MM.1S (cell line): ENCODE data around the gene FAM193B.

Experiments used
- DNase-seq: peaks from one replicate; pipeline ENCODE4 v3.0.0-alpha.2; 2015
- H2AFZ ChIP-seq: fragments of 300-600 bp; sonication (generic); 2 replicates; pipeline ENCODE4 v1.6.0; 2016; ENCODE audit warnings: antibody characterized with exemption, low read length
- H3F3A ChIP-seq: fragments of 300-600 bp; sonication (generic); 2 replicates; pipeline ENCODE4 v1.6.1; 2016; ENCODE audit warnings: mild to moderate bottlenecking, antibody characterized with exemption, low read length, moderate library complexity, mixed read lengths; ENCODE audit not compliant: insufficient read depth
- H3K27ac ChIP-seq: fragments of 300-600 bp; sonication (generic); 2 replicates; pipeline ENCODE4 v1.5.1; 2016; ENCODE audit warnings: mild to moderate bottlenecking, low read length
- H3K27me3 ChIP-seq: fragments of 300-600 bp; sonication (generic); replicated peaks from 2 replicates; pipeline ENCODE4 v1.6.0; 2016; ENCODE audit warnings: low read length; ENCODE audit not compliant: insufficient read depth
- H3K36me3 ChIP-seq: fragments of 300-600 bp; sonication (generic); replicated peaks from 2 replicates; pipeline ENCODE4 v1.6.1; 2016; ENCODE audit warnings: mild to moderate bottlenecking, low read length, mixed read lengths; ENCODE audit not compliant: insufficient read depth
- H3K4me1 ChIP-seq: fragments of 300-600 bp; sonication (generic); 2 replicates; pipeline ENCODE4 v1.6.1; 2016; ENCODE audit warnings: low read length, mixed read lengths
- H3K4me2 ChIP-seq: fragments of 300-600 bp; sonication (generic); 2 replicates; pipeline ENCODE4 v1.6.0; 2016; ENCODE audit warnings: low read depth, low read length
- H3K4me3 ChIP-seq: fragments of 300-600 bp; sonication (generic); 2 replicates; pipeline ENCODE4 v1.5.1; 2016; ENCODE audit warnings: low read length, mixed read lengths
- H3K79me2 ChIP-seq: fragments of 300-600 bp; sonication (generic); 2 replicates; pipeline ENCODE4 v1.6.1; 2016; ENCODE audit warnings: mixed run types, low read length, mixed read lengths
- H3K9ac ChIP-seq: fragments of 300-600 bp; sonication (generic); 2 replicates; pipeline ENCODE4 v1.6.1; 2016; ENCODE audit warnings: low read length, mixed read lengths
- H3K9me2 ChIP-seq: fragments of 300-600 bp; sonication (generic); replicated peaks from 2 replicates; pipeline ENCODE4 v1.6.1; 2016; ENCODE audit warnings: mild to moderate bottlenecking, low read length, mixed read lengths; ENCODE audit not compliant: insufficient read depth
- H3K9me3 ChIP-seq: fragments of 300-600 bp; sonication (generic); replicated peaks from 2 replicates; pipeline ENCODE4 v1.6.1; 2016; ENCODE audit warnings: mild to moderate bottlenecking, low read length, mixed read lengths; ENCODE audit not compliant: insufficient read depth
- H4K20me1 ChIP-seq: fragments of 300-600 bp; sonication (generic); 2 replicates; pipeline ENCODE4 v1.6.1; 2016; ENCODE audit warnings: mild to moderate bottlenecking, low read length, moderate library complexity, mixed read lengths; ENCODE audit not compliant: insufficient read depth
- EZH2 ChIP-seq: fragments of 300-600 bp; sonication (generic); optimal IDR thresholded peaks from 2 replicates; pipeline ENCODE3; 2017; ENCODE audit warnings: low read depth, mild to moderate bottlenecking, antibody characterized with exemption, low read length, mixed read lengths
- EZH2phosphoT487 ChIP-seq: fragments of 300-600 bp; sonication (generic); IDR thresholded peaks from 2 replicates; pipeline ENCODE4 v1.6.1; 2018; ENCODE audit warnings: antibody characterized with exemption, low read length
- TF ChIP-seq, protein P1 (sequence below): fragments of 300-600 bp; sonication (generic); IDR thresholded peaks from 2 replicates; pipeline ENCODE4 v1.5.1; 2016; ENCODE audit warnings: antibody characterized with exemption, low read length, mixed read lengths

FAM193B gene

GRCh38 chr5:177554474-177555111, at the start of gene FAM193B:
FAM193B (minus strand) TSS chr5:177554563; CDS start chr5:177554458, 105 bp downstream.
- Histone ChIP-seq H3K9me3 (no peaks in the 10 kb centered on the region), H3K79me2 (peaks cover 50% of the 10 kb centered on the region), H3K4me1 (peaks cover 7% of the 10 kb centered on the region), H3K27me3 (no peaks in the 10 kb centered on the region), H3K27ac (no peak within 1 kb of the TSS), H3K9ac (peak within 1 kb of the TSS; percentile 63), H4K20me1 (peaks cover 8% of the 10 kb centered on the region; the same call in 1 of the 2 replicates), H3K4me3 (peak within 1 kb of the TSS; percentile 90), H3K4me2 (peak within 1 kb of the TSS; percentile 96), H3K9me2 (no peaks in the 10 kb centered on the region), H3F3A (no peaks in the 10 kb centered on the region), H2AFZ (peak within 1 kb of the TSS; percentile 98), H3K36me3 (no peaks in the 10 kb centered on the region)
- DNase-seq, result peak; percentile 93
- no peak for TF ChIP-seq EZH2
- TF ChIP-seq, protein P1, sequence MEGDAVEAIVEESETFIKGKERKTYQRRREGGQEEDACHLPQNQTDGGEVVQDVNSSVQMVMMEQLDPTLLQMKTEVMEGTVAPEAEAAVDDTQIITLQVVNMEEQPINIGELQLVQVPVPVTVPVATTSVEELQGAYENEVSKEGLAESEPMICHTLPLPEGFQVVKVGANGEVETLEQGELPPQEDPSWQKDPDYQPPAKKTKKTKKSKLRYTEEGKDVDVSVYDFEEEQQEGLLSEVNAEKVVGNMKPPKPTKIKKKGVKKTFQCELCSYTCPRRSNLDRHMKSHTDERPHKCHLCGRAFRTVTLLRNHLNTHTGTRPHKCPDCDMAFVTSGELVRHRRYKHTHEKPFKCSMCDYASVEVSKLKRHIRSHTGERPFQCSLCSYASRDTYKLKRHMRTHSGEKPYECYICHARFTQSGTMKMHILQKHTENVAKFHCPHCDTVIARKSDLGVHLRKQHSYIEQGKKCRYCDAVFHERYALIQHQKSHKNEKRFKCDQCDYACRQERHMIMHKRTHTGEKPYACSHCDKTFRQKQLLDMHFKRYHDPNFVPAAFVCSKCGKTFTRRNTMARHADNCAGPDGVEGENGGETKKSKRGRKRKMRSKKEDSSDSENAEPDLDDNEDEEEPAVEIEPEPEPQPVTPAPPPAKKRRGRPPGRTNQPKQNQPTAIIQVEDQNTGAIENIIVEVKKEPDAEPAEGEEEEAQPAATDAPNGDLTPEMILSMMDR, result peak; percentile 34

GRCh38 chr5:177604116-177604521, 49.8 kb upstream of the FAM193B start:
- no peak overlapping the region for H3K4me2 ChIP-seq
- no peak overlapping the region for H3K9ac ChIP-seq
- DNase-seq, result no peak
- H3K9me3 ChIP-seq, result no peaks in the 10 kb centered on the region
- no peak overlapping the region for H3K27ac ChIP-seq
- H3K79me2 ChIP-seq, result peaks cover 14% of the 10 kb centered on the region
- H3K27me3 ChIP-seq, result no peaks in the 10 kb centered on the region
- TF ChIP-seq EZH2phosphoT487, result no peak
- H4K20me1 ChIP-seq, result no peaks in the 10 kb centered on the region
- H3K4me1 ChIP-seq, result peaks cover 4% of the 10 kb centered on the region
- H3K36me3 ChIP-seq, result no peaks in the 10 kb centered on the region
- no peak overlapping the region for H2AFZ ChIP-seq
- no peaks in the 10 kb centered on the region for H3K9me2 ChIP-seq
- no peak overlapping the region for H3K4me3 ChIP-seq
- H3F3A ChIP-seq, result no peaks in the 10 kb centered on the region

DNA sequence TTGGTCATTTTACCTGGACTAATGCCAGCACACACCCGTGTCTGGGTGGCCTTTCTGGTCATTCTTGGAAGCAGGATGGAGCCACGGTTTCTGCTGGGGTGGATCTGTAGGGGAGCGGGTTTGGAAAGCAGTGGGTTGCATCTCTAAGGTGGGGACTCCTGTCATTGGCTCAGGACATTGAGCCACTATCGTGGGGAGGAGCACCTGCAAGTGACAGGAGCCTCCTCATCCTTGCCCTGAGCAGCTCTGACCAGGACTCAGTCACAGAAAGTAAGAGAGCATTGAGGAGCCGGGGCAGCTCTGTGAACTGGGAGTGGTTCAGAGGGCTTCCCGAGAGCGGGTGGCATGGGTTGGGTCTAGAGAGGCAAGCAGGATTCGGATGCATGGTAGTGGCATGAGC, 49.3 kb upstream of the FAM193B start:
- Histone ChIP-seq H4K20me1 (no peaks in the 10 kb centered on the region), H3F3A (peaks cover under 1% of the 10 kb centered on the region; the same call in 1 of the 2 replicates), H3K9me2 (no peaks in the 10 kb centered on the region), H2AFZ (no peak overlapping the region), H3K36me3 (no peaks in the 10 kb centered on the region), H3K79me2 (peaks cover 14% of the 10 kb centered on the region), H3K4me3 (no peak overlapping the region), H3K4me1 (peaks cover 5% of the 10 kb centered on the region), H3K4me2 (no peak overlapping the region), H3K27me3 (no peaks in the 10 kb centered on the region), H3K27ac (no peak overlapping the region), H3K9me3 (no peaks in the 10 kb centered on the region), H3K9ac (no peak overlapping the region)
- TF ChIP-seq, protein P1, result no peak
- no peak for TF ChIP-seq EZH2
- no peak for TF ChIP-seq EZH2phosphoT487
- DNase-seq, result no peak

GRCh38 chr5:177602458-177602830, 48.1 kb upstream of the FAM193B start:
- Histone ChIP-seq H3K4me1 (peaks cover 8% of the 10 kb centered on the region), H3K27ac (no peak overlapping the region), H3F3A (peaks cover 5% of the 10 kb centered on the region; the same call in 1 of the 2 replicates), H3K27me3 (no peaks in the 10 kb centered on the region), H3K79me2 (peaks cover 14% of the 10 kb centered on the region), H3K9me2 (no peaks in the 10 kb centered on the region), H4K20me1 (no peaks in the 10 kb centered on the region), H3K4me2 (no peak overlapping the region), H3K9me3 (no peaks in the 10 kb centered on the region), H3K36me3 (no peaks in the 10 kb centered on the region), H3K9ac (no peak overlapping the region), H3K4me3 (no peak overlapping the region), H2AFZ (no peak overlapping the region)
- TF ChIP-seq, protein P1, result no peak
- TF ChIP-seq EZH2phosphoT487, result no peak
- no peak for TF ChIP-seq EZH2
- no peak for DNase-seq
